Measurements from ENCODE around the gene REPIN1. TPM values are rescaled to one million over a fixed set of nuclear protein-coding genes. Genes with fewer than 3 reads are reported as not detected.

Gene REPIN1
- total RNA-seq, 1 donor from 2014 or later = 154 TPM

- Mint-ChIP-seq H3K27me3 (no peaks in the 10 kb centered on the region), H3K4me3 (no peak overlapping the region), H3K9me3 (no peaks in the 10 kb centered on the region), H3K27ac (no peak overlapping the region), H3K36me3 (peaks cover 12% of the 10 kb centered on the region), H3K4me1 (ENCODE audit: unreplicated experiment) (peaks cover 14% of the 10 kb centered on the region)
- DNase-seq (ENCODE audit: extremely low spot score, unreplicated experiment) = no peak
- TF ChIP-seq, protein P1, sequence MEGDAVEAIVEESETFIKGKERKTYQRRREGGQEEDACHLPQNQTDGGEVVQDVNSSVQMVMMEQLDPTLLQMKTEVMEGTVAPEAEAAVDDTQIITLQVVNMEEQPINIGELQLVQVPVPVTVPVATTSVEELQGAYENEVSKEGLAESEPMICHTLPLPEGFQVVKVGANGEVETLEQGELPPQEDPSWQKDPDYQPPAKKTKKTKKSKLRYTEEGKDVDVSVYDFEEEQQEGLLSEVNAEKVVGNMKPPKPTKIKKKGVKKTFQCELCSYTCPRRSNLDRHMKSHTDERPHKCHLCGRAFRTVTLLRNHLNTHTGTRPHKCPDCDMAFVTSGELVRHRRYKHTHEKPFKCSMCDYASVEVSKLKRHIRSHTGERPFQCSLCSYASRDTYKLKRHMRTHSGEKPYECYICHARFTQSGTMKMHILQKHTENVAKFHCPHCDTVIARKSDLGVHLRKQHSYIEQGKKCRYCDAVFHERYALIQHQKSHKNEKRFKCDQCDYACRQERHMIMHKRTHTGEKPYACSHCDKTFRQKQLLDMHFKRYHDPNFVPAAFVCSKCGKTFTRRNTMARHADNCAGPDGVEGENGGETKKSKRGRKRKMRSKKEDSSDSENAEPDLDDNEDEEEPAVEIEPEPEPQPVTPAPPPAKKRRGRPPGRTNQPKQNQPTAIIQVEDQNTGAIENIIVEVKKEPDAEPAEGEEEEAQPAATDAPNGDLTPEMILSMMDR (conservative IDR thresholded peaks at IDR 0.05) = no peak
Observed at GRCh38 chr7:150393325-150393724, 24.7 kb downstream of the REPIN1 start.

GRCh38 chr7:150396426-150396825, 27.8 kb downstream of the REPIN1 start:
- no peaks in the 10 kb centered on the region for H3K27me3 Mint-ChIP-seq
- H3K36me3 Mint-ChIP-seq = peaks cover 18% of the 10 kb centered on the region
- no peak overlapping the region for H3K4me3 Mint-ChIP-seq
- DNase-seq (ENCODE audit: extremely low spot score, unreplicated experiment) = no peak
- H3K27ac Mint-ChIP-seq = no peak overlapping the region
- TF ChIP-seq, protein P1 (conservative IDR thresholded peaks at IDR 0.05) = no peak
- peaks cover 29% of the 10 kb centered on the region for H3K4me1 Mint-ChIP-seq (ENCODE audit: unreplicated experiment)
- H3K9me3 Mint-ChIP-seq = no peaks in the 10 kb centered on the region

DNA sequence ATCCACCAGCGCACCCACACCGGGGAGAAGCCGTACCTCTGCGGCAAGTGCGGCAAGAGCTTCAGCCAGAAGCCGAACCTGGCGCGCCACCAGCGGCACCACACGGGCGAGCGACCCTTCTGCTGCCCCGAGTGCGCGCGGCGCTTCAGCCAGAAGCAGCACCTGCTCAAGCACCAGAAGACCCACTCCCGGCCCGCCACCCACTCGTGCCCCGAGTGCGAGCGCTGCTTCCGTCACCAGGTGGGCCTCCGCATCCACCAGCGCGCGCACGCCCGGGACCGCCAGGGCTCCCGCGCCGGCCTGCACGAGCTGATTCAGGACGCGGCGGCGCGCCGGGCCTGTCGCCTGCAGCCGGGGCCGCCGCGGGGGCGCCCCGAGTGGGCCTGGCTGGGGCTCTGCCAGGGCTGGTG, 28.2 kb downstream of the REPIN1 start:
- no peak for DNase-seq (ENCODE audit: extremely low spot score, unreplicated experiment)
- TF ChIP-seq, protein P1 (conservative IDR thresholded peaks at IDR 0.05) = no peak
- Mint-ChIP-seq H3K4me3 (no peak overlapping the region), H3K36me3 (peaks cover 18% of the 10 kb centered on the region), H3K27ac (no peak overlapping the region), H3K27me3 (no peaks in the 10 kb centered on the region), H3K9me3 (no peaks in the 10 kb centered on the region), H3K4me1 (ENCODE audit: unreplicated experiment) (peaks cover 34% of the 10 kb centered on the region)

DNA sequence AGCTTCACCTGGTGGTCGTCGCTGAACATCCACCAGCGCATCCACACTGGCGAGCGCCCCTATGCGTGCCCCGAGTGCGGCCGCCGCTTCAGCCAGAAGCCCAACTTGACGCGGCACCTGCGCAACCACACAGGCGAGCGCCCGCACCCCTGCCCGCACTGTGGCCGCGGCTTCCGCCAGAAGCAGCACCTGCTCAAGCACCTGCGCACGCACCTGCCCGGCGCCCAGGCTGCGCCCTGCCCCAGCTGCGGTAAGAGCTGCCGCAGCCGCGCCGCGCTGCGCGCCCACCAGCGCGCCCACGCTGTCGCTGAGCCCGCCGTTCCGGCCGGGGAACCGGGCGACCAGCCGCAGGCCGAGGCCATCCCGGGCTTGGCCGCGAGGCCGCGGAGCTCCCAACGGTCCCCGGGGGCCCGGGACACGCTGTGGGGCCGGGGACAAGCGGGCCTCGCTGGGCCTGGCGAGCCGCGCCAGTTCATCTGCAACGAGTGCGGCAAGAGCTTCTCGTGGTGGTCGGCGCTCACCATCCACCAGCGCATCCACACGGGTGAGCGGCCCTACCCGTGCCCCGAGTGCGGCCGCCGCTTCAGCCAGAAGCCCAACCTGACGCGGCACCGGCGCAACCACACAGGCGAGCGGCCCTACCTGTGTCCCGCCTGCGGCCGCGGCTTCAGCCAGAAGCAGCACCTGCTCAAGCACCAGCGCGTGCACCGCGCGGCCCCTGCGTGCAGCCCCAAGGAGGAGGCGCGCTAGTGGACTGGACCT, 28.9 kb downstream of the REPIN1 start:
- peaks cover 18% of the 10 kb centered on the region for H3K36me3 Mint-ChIP-seq
- no peak overlapping the region for H3K27ac Mint-ChIP-seq
- TF ChIP-seq, protein P1 (conservative IDR thresholded peaks at IDR 0.05) = no peak
- H3K27me3 Mint-ChIP-seq = no peaks in the 10 kb centered on the region
- no peaks in the 10 kb centered on the region for H3K9me3 Mint-ChIP-seq
- H3K4me3 Mint-ChIP-seq = no peak overlapping the region
- DNase-seq (ENCODE audit: extremely low spot score, unreplicated experiment) = no peak
- peaks cover 40% of the 10 kb centered on the region for H3K4me1 Mint-ChIP-seq (ENCODE audit: unreplicated experiment)

DNA sequence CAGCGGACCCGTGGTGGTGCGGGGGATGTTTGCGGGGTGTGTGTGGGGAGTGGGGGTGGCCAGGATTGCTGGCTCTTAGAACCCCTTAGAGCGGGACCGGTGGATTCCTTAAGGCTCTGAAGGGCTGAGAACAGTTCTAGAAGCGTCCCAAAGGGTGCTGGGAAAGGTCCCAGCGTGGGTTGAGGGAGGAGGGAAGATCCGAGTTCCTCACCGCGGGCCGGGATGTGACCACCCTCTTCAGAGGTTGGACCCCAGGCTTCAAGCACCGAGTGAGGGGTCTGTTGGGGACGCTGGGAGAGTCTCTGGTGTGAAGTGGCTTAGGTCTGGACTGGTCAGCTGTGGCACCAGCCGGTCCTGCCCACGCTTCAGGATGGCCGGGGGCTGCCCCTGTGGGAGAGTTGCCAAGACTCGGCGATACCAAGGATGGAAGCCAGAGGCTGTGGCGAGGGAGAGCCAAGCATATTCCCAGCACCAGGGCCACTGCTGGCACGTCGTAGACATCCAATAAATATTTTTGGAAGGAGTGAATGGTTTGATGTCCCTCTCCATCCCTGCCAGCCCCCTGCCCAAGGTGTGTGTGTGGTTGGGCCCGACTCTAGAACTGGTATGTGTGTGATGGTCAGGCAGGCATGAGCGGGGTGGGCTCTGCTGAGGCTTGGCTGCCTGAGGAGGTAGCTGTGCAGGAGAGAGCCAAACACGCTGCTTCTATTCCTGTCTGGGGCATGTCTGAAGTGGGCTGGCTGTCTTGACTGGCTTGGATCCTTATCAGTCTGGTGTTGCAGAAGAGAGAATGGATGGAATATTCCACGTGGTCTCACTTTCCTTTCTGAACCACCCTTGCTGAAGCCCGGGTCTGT, 29.7 kb downstream of the REPIN1 start:
- DNase-seq (ENCODE audit: extremely low spot score, unreplicated experiment) = no peak
- TF ChIP-seq, protein P1 (conservative IDR thresholded peaks at IDR 0.05) = no peak
- Mint-ChIP-seq H3K27ac (no peak overlapping the region), H3K36me3 (peaks cover 14% of the 10 kb centered on the region), H3K27me3 (no peaks in the 10 kb centered on the region), H3K4me3 (no peak overlapping the region), H3K9me3 (no peaks in the 10 kb centered on the region), H3K4me1 (ENCODE audit: unreplicated experiment) (peaks cover 49% of the 10 kb centered on the region)
